Fibroblast of skin of scalp (primary cell): ENCODE data around the gene ATF6.

Experiments
- DNase-seq: peaks from one replicate; pipeline ENCODE4 v3.0.0-alpha.2; 2013

Gene ATF6

GRCh38 chr1:161972828-161973227 is 206.7 kb downstream of the ATF6 start:
- no peak for DNase-seq

GRCh38 chr1:161973924-161974845 is 208.1 kb downstream of the ATF6 start:
- peak; percentile 69 for DNase-seq

GRCh38 chr1:161978011-161978790 is 212.1 kb downstream of the ATF6 start:
- no peak for DNase-seq

- DNase-seq: no peak
These were observed 215.0 kb downstream of the ATF6 start for GRCh38 chr1:161981126-161981525.

- DNase-seq: no peak
These were observed 215.8 kb downstream of the ATF6 start for GRCh38 chr1:161981735-161982506.

GRCh38 chr1:161982507-161982895 is 216.4 kb downstream of the ATF6 start:
- no peak for DNase-seq

- no peak for DNase-seq
These were observed 216.8 kb downstream of the ATF6 start for GRCh38 chr1:161982917-161983316.

GRCh38 chr1:161983725-161984124 is 217.6 kb downstream of the ATF6 start:
- DNase-seq: no peak

GRCh38 chr1:161985301-161985822 is 219.2 kb downstream of the ATF6 start:
- DNase-seq: no peak

GRCh38 chr1:161986328-161986727 is 220.2 kb downstream of the ATF6 start:
- no peak for DNase-seq

- DNase-seq: peak; percentile 57
These were observed 221.2 kb downstream of the ATF6 start for GRCh38 chr1:161987303-161987702.

- DNase-seq: no peak
These were observed 221.8 kb downstream of the ATF6 start for GRCh38 chr1:161987872-161988271.

- DNase-seq: no peak
These were observed 222.3 kb downstream of the ATF6 start for GRCh38 chr1:161988413-161988812.

- DNase-seq: peak; percentile 67
These were observed 223.0 kb downstream of the ATF6 start for GRCh38 chr1:161989108-161989507.

GRCh38 chr1:161989786-161990185 is 223.7 kb downstream of the ATF6 start:
- no peak for DNase-seq

GRCh38 chr1:161993576-161993975 is 227.5 kb downstream of the ATF6 start:
- no peak for DNase-seq

GRCh38 chr1:161994175-161994668 is 228.1 kb downstream of the ATF6 start:
- peak; percentile 41 for DNase-seq

GRCh38 chr1:161997152-161997551 is 231.0 kb downstream of the ATF6 start:
- no peak for DNase-seq

- DNase-seq: no peak
These were observed 232.7 kb downstream of the ATF6 start for GRCh38 chr1:161998811-161999210.

- DNase-seq: no peak
These were observed 233.4 kb downstream of the ATF6 start for GRCh38 chr1:161999301-162000052.

- DNase-seq: no peak
These were observed 233.9 kb downstream of the ATF6 start for GRCh38 chr1:162000053-162000420.
